BJ (cell line): ENCODE results near the gene ITGB8. TPM values are rescaled to one million over a fixed set of nuclear protein-coding genes. Genes with fewer than 3 reads are reported as not detected.

Source experiments
- CTCF ChIA-PET: fragments of 350-600 bp; formaldehyde crosslinking; extraction: SDS; loops from one replicate; lab custom pipeline; 2021; ENCODE audit warnings: antibody characterized with exemption, inconsistent platforms; lab: Yijun Ruan, JAX
- POLR2A ChIA-PET: fragments of 300-600 bp; sonication (Branson Sonifier 250); formaldehyde crosslinking; extraction: SDS; loops from one replicate; lab custom pipeline; 2021; ENCODE audit warnings: antibody characterized with exemption; lab: Charles Lee
- DNase-seq: peaks from one replicate; pipeline ENCODE4 v3.0.0-alpha.2; 2011; ENCODE audit warnings: low read depth
- H3K27me3 ChIP-seq: 2 replicates; pipeline ENCODE4 v1.6.0; 2011; ENCODE audit warnings: low read length; ENCODE audit not compliant: control insufficient read depth, insufficient read depth
- H3K36me3 ChIP-seq: 2 replicates; pipeline ENCODE4 v1.5.1; 2011; ENCODE audit warnings: low read length; ENCODE audit not compliant: control insufficient read depth, insufficient read depth
- H3K4me3 ChIP-seq: 2 replicates; pipeline ENCODE4 v1.5.1; 2011; ENCODE audit warnings: low read depth, mild to moderate bottlenecking, control low read depth, low read length
- CTCF ChIP-seq: IDR thresholded peaks from 2 replicates; pipeline ENCODE4 v1.5.1; 2011; ENCODE audit warnings: low read depth, mild to moderate bottlenecking, control low read depth, inconsistent platforms, low read length, moderate library complexity; ENCODE audit not compliant: insufficient read depth
- polyA plus RNA-seq: library from polyadenylated mRNA; depleted of rRNA; stranded (reverse); fragments of >200 nt; gene quantifications from 2 replicates; pipeline ENCODE4 v1.2.3, GENCODE V29; 2011

The ITGB8 gene
- polyA plus RNA-seq, 1 experiment: 0.58 TPM

DNA sequence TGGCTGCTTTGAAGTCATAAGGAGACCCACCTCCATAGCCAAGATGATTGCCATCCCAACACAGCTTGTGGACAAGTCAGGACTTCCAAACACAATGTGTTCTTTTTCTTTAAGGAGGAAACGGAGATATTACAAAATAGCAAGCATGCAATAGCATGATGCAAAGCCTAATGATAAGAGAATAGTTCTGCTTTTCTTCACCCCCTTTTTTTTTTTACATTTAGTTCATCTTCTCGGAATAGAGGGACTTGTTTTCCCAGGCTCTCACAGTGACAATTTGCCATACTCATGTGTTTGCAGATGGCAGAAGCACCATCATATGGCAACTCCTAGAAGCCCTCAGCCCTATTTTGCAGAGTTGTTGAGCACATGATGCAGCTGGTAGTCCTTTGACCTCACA lies 119.8 kb downstream of the ITGB8 start:
- CTCF ChIA-PET: no interaction called here
- POLR2A ChIA-PET: no interaction called here
- TF ChIP-seq CTCF: no peak
- Histone ChIP-seq H3K36me3 (no peaks in the 10 kb centered on the region), H3K4me3 (no peak overlapping the region), H3K27me3 (no peaks in the 10 kb centered on the region)
- DNase-seq: no peak

DNA sequence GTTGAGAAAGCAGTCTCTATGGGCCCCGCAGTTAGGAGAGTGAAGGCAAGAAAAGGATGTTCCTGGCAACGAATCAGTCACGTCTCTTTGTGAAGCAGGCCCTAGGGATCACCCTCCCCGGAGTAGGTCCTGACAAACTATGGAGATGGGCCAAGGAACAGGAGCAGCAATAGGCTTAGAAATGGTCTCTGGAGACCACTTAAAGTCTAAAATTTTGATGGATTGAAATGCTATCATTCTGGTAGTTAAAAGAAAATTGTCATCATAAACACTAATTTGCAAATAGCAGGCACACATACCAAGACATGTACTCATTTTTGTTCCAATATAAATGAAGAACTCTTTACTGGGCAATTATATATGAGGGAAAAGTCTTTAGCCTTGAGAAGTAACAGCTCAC lies 123.5 kb downstream of the ITGB8 start:
- Histone ChIP-seq H3K36me3 (no peaks in the 10 kb centered on the region), H3K4me3 (no peak overlapping the region), H3K27me3 (no peaks in the 10 kb centered on the region)
- no peak for TF ChIP-seq CTCF
- ChIA-PET CTCF (interaction anchor here (0.6 kb wide), 1 partner anchor 935 kb away, joined by 3 read pairs; no protein-coding TSS in a partner anchor), POLR2A (no interaction called here)
- no peak for DNase-seq

- no peak for DNase-seq
- POLR2A ChIA-PET: no interaction called here
- no peak for TF ChIP-seq CTCF
- H3K36me3 ChIP-seq: no peaks in the 10 kb centered on the region
- H3K4me3 ChIP-seq: no peak overlapping the region
- CTCF ChIA-PET: interaction anchor here (0.9 kb wide), 1 partner anchor 141 kb away, joined by 3 read pairs; no protein-coding TSS in a partner anchor
- no peaks in the 10 kb centered on the region for H3K27me3 ChIP-seq
These were observed 126.0 kb downstream of the ITGB8 start for GRCh38 chr7:20456701-20457100.

DNA sequence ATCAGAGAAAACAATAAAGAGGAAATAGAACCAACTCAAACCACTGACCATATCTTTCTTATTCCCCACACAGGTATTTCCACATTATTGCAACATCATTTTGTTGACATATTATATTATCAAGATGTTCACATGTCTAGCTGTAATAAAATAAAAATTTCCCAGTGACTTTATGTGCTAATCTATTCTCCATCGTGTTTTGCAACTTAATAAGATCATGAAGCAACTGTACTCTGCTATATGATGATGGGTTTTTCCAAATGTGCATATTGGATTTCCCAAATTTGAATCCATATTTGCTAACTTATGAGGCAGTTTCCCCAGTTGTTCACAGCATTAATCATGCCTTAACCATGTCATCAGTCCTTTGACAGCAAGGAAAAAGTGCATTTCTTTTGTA lies 127.8 kb downstream of the ITGB8 start:
- Histone ChIP-seq H3K27me3 (no peaks in the 10 kb centered on the region), H3K4me3 (no peak overlapping the region), H3K36me3 (no peaks in the 10 kb centered on the region)
- no peak for DNase-seq
- TF ChIP-seq CTCF: no peak
- ChIA-PET CTCF (no interaction called here), POLR2A (no interaction called here)

GRCh38 chr7:20459419-20459818 lies 128.7 kb downstream of the ITGB8 start:
- ChIA-PET CTCF (no interaction called here), POLR2A (no interaction called here)
- no peak for DNase-seq
- Histone ChIP-seq H3K36me3 (no peaks in the 10 kb centered on the region), H3K27me3 (no peaks in the 10 kb centered on the region), H3K4me3 (no peak overlapping the region)
- TF ChIP-seq CTCF: no peak
